HG02763 (cell line): ENCODE measurements around the gene IQCM.
"Not testable (repeated sequence)": the region's sequence is repeated elsewhere in the genome, so short reads cannot be mapped to it uniquely, and the experiment has no call there.

ENCODE experiments used
- ATAC-seq: cut with Tn5 transposase; IDR thresholded peaks from one replicate; pipeline ENCODE4 v1.9.1; 2021; ENCODE audit warnings: mild to moderate bottlenecking, moderate library complexity; ENCODE audit not compliant: unreplicated experiment

IQCM gene

GRCh38 chr4:149595500-149595899 lies 220.1 kb downstream of the IQCM start:
- no peak for ATAC-seq

- no peak for ATAC-seq
Observed at GRCh38 chr4:149589826-149590225, 225.8 kb downstream of the IQCM start.

- ATAC-seq = no peak
Observed at GRCh38 chr4:149584722-149585121, 230.9 kb downstream of the IQCM start.

DNA sequence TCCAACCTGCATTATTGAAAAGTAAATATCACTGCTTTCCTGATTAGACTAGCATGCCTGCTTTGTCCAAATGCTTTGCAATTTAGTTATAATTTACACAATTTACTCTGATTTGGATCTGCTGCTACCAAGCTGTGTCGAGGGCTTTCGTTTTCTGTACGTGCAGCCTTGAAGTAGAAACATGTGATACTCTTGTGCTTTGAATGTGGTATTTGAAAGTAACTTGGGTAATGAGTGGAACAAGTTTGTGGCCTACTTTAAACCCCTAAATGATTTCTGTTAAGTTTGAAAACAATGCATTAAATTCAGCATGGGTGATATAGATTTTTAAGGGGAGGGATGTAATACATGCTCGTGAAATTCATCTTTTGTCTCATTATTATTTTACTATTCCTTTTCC lies 240.7 kb downstream of the IQCM start:
- no peak for ATAC-seq

- no peak for ATAC-seq
Observed at GRCh38 chr4:149572716-149573115, 242.9 kb downstream of the IQCM start.

- no peak for ATAC-seq
Observed at GRCh38 chr4:149555799-149556198, 259.8 kb downstream of the IQCM start.

DNA sequence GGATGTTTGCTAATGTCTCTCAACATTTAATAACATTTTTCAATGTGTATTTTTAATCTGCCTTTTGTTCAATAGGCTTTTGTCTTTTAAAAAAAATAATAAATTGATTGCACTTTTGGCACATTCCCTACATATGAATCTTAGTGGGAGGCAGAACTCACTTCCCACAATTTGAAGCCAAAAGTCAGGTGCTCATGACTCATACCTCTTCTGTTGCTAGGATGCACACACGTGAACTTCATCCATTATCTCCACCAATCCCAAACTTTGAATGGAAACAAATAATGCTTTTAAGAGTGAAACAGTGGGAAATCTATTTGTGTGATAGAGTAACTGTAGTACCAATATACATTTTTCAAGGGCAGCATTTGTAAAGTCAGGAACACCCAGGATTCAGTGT lies 260.5 kb downstream of the IQCM start:
- no peak for ATAC-seq

DNA sequence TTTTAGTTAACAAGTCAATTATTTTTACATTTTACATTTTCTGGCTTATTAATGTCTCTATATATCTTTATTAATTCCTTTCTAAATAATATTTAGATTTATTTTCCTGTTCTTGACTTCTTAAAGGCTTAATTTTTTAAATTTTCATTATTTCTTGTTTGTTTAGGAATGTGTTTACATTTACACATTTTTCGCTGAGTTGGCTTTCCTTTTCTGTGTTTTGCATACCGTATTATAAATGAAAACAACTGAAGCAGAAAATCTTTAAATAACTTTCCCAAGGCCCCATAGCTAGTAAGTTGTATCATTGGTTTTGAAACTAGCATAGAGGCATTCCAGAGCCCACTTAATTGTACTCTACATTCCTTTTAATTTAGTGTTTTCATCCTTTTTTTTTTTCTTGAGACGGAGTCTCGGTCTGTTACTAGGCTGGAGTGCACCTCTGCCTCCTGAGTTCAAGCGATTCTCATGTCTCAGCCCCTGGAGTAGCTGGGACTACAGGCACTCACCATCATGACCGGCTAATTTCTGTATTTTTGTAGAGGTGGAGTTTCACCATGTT lies 261.6 kb downstream of the IQCM start:
- no peak for ATAC-seq

DNA sequence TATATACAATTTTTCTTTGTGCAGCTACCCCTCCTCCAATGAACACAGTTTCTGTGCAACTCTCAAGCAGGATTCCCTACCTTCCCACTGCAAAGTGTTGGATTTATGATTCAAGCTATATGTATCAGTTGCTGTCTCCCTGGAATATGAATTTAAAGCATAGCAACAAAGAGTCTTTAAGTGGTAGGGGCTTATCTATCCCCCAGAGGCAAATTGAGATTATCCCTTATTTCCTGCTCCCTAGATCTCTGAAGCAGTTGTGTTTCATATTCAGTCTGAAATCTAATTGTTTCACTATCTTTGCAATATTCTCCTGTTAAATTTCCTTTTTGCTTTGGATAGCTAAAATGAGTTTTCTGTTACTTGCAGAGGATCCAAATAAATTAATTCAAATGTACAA lies 263.0 kb downstream of the IQCM start:
- no peak for ATAC-seq

GRCh38 chr4:149549911-149550310 lies 265.7 kb downstream of the IQCM start:
- ATAC-seq = no peak

- no peak for ATAC-seq
Observed at GRCh38 chr4:149534779-149535178, 280.9 kb downstream of the IQCM start.

DNA sequence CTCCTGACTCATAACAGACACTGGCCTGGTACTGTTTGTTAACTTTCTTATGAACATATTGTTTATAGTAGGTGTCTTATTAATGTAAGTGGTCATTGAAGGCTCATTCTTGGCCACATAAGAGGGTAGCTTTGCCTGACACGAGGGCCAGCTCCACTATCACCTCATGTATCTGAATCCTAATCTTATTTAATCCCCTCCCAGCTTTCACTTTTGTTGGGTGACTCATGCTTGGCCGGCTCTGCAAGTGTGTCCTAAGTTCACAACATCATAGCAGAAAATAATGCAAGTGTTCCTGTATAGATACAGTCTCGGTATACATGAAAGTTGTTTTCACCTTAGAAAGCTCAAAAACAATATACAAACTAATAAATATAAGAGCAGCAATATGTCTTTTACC lies 283.8 kb downstream of the IQCM start:
- no peak for ATAC-seq

DNA sequence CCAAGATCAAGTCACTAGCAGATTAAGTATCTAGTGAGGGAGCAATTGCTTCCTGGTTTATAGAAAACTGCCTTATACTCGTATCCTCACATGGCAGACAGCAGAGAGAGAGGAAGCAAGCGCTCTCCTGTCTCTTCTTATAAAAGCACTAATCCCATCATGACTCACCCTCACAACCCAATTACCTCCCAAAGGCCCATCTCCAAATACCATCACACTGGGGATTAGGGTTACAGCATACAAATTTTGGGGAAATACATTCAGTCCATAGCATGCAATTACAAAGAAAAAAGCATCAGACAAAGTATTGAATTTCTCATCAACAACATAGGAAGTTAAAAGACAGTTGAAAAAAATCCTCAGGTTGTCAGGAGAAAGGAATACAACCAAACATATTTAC lies 292.6 kb downstream of the IQCM start:
- ATAC-seq = no peak

DNA sequence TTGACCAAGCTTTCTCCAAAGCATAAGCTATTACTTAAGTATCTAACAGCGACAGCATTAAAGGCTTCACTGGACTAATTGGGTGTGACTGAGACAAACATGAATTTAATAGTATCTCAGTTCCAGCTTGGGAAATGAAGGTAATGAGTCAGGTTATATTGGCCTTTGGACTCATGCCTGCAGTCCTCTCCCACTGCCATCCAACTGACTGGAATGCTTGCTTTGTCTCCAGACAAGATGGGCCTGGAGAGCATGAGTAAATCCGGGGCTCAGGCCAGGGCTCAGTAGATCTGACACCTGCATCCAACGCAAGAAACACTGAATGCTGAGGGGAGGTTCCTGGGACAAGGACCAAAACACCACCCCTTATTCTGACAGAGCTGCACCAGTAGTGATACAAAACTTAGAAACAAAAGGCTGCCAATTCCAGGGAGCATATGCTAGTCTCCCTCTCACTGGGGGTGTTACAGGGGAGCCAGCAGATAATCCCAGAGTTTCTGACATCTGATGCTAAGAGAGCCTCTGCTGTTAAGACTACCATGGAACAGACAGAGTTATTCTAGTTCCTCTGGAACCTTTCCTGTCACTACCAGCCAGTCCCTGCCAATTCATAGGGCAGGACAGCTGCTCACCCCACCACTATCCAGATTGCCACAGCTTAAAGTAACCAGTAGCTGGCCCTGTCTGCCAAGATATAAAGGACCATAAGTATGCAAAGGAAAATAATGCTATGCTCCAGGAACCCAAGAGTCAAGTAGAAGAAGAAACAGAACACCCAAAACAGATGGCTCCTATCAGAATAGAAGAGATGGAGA lies 293.8 kb downstream of the IQCM start:
- ATAC-seq = no peak

DNA sequence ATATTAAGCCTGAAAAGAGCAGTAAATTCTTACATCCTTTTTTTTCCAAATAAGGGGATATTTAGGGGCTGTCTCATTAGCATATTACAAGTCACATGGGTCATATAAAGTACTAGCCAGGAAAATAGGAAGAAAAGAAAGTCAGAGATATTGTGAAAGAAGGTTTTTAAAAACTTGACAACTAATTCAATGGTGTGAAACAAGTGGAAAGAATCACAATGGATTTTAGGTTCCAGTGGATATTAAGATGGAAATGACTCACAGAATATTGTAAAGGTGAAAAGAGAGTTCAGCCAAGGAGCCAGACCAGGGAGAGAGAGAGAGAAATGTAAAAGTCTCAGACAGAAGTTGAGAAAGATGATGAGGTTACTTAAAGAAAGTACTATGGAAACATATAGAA lies 297.2 kb downstream of the IQCM start:
- no peak for ATAC-seq

DNA sequence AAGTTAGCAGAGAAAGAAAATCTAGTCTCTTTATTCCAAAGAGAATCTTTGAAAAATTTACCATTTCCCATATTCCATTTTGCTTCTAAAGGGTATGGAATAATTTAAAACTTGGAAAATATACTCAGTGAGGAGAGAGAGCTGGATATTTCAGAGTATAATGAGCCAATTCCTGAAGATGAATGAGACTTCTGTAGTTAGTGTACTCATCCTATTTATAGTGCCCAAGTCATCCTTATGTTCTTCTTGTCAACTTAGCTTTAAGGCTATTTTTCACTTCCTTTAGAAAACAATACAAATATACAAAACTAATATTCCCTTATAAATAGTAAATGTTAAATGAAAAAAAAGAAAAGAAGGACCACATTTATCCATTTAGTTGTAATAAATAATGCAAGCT lies 302.6 kb downstream of the IQCM start:
- no peak for ATAC-seq

- ATAC-seq = no peak
Observed at GRCh38 chr4:149512501-149512900, 303.1 kb downstream of the IQCM start.

- no peak for ATAC-seq
Observed at GRCh38 chr4:149511558-149512298, 303.9 kb downstream of the IQCM start.

- ATAC-seq = not testable (repeated sequence)
Observed at GRCh38 chr4:149507309-149507708, 308.3 kb downstream of the IQCM start.

- ATAC-seq = no peak
Observed at GRCh38 chr4:149500806-149501205, 314.8 kb downstream of the IQCM start.

DNA sequence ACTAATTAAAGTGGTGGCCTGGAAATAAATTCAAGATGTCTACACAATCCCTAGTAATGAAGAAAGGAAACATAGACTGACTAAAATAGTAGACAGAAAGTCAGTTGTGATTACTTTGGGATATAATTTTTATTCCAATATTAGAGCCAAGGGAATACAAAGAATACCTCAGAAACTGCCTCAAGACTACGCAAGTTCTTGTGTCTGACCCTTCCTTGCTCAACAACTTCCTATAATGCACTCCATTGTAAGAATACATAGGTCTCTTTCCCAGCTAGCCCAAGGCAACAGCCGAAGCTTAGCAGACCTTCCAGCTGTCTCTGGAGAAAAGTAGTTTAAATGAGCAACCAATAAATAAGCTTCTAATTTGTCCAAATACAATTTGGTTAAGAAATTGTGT lies 315.9 kb downstream of the IQCM start:
- no peak for ATAC-seq

- no peak for ATAC-seq
Observed at GRCh38 chr4:149498246-149498645, 317.4 kb downstream of the IQCM start.
